OCI-LY7 (cell line): ENCODE measurements around the gene CAPNS1.

ENCODE experiments used
- EZH2phosphoT487 ChIP-seq: fragments of 200-600 bp; sonication (generic); IDR thresholded peaks from 2 replicates; pipeline ENCODE4 v1.6.1; 2018; ENCODE audit warnings: low read depth, borderline replicate concordance, mild to moderate bottlenecking, mixed run types, antibody characterized with exemption, low read length, moderate library complexity, mixed read lengths
- TF ChIP-seq, protein P1 (sequence below): fragments of 200-600 bp; sonication (generic); conservative IDR thresholded peaks from 2 replicates; pipeline ENCODE4 v1.5.1; 2014; ENCODE audit warnings: mild to moderate bottlenecking, antibody characterized with exemption, low read length, moderate library complexity, mixed read lengths

- TF ChIP-seq, protein P1, sequence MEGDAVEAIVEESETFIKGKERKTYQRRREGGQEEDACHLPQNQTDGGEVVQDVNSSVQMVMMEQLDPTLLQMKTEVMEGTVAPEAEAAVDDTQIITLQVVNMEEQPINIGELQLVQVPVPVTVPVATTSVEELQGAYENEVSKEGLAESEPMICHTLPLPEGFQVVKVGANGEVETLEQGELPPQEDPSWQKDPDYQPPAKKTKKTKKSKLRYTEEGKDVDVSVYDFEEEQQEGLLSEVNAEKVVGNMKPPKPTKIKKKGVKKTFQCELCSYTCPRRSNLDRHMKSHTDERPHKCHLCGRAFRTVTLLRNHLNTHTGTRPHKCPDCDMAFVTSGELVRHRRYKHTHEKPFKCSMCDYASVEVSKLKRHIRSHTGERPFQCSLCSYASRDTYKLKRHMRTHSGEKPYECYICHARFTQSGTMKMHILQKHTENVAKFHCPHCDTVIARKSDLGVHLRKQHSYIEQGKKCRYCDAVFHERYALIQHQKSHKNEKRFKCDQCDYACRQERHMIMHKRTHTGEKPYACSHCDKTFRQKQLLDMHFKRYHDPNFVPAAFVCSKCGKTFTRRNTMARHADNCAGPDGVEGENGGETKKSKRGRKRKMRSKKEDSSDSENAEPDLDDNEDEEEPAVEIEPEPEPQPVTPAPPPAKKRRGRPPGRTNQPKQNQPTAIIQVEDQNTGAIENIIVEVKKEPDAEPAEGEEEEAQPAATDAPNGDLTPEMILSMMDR, result no peak
- TF ChIP-seq EZH2phosphoT487, result no peak
Measured at GRCh38 chr19:36106441-36106840, 33.4 kb upstream of the CAPNS1 start.
